Tibial nerve (tissue), 4 donors: ENCODE results near the gene TUBGCP6.

Experiments
- EP300 ChIP-seq, 2 donors: sonication (generic); formaldehyde crosslinking; IDR thresholded peaks; one replicate each; pipeline ENCODE4 v1.6.1; 2017; ENCODE audit warnings: antibody characterized with exemption in 2 of 2, mild to moderate bottlenecking in 1 of 2
- POLR2A ChIP-seq, 2 donors: fragments of 450-650 bp; IDR thresholded peaks; one replicate each; pipeline ENCODE4 v1.6.1; 2017; ENCODE audit warnings: antibody characterized with exemption in 2 of 2, mild to moderate bottlenecking in 2 of 2, moderate library complexity in 2 of 2
- TF ChIP-seq, protein P1 (sequence below), 5 experiments: fragments of 200-600 bp in 3 of 5; fragments of 450-650 bp in 2 of 5; sonication (generic) in 3 of 5; IDR thresholded peaks; one replicate each; pipeline ENCODE4 v1.5.1; 2016 to 2019; ENCODE audit warnings: antibody characterized with exemption in 5 of 5, mild to moderate bottlenecking in 3 of 5, moderate library complexity in 2 of 5

DNA sequence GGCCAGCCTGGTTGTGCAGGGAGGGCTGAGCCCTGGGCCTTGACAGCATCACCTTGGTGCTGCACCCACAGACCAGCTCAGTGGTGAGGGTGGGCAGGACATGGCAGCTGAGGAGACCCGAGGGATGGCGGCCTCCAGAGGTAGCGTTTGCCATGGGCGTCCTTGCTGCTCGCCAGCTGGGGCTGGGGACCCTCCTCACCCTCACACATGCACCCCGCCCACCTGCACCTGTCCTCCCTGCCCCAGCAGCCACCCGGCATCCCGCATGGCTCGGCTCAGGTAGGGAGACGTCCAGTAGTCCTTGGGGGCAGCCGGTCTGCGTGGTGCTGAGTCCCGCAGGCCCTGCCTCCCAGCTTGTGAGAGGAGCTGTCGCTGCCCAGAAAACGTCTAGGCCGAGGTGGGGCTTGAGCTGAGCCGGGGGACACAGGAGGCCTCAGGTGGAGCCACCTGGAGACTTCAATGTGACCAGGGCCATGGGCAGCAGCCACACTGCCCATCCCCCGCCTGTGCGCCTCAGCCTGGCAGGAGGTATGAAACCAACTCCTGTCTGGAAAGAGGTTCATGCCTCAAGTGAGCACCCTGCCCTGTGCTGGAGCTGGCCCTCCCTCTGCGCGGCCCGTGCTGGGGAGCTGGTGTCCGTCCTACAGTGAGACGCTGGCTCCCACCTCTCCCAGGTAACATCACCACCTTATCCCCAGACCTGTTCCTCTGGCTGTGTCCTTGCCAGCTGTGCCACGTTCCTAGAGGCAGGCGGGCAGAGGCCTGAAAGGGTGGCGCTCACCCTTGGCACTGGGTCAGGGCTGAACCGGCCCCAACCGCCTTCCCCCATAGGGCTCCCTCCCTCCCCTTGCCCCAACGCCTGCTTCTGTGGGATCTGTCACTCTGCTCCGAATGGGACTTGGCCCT is 62.4 kb downstream of the TUBGCP6 start:
- TF ChIP-seq, protein P1, sequence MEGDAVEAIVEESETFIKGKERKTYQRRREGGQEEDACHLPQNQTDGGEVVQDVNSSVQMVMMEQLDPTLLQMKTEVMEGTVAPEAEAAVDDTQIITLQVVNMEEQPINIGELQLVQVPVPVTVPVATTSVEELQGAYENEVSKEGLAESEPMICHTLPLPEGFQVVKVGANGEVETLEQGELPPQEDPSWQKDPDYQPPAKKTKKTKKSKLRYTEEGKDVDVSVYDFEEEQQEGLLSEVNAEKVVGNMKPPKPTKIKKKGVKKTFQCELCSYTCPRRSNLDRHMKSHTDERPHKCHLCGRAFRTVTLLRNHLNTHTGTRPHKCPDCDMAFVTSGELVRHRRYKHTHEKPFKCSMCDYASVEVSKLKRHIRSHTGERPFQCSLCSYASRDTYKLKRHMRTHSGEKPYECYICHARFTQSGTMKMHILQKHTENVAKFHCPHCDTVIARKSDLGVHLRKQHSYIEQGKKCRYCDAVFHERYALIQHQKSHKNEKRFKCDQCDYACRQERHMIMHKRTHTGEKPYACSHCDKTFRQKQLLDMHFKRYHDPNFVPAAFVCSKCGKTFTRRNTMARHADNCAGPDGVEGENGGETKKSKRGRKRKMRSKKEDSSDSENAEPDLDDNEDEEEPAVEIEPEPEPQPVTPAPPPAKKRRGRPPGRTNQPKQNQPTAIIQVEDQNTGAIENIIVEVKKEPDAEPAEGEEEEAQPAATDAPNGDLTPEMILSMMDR (IDR thresholded peaks at IDR 0.05) = no peak
- TF ChIP-seq POLR2A (IDR thresholded peaks at IDR 0.05) (no peak), EP300 (IDR thresholded peaks at IDR 0.05) (no peak)
